Kidney capillary endothelial cell (primary cell): Measurements from ENCODE around the gene SEL1L.
"Not testable (repeated sequence)": the region's sequence is repeated elsewhere in the genome, so short reads cannot be mapped to it uniquely, and the experiment has no call there.

Source experiments
- DNase-seq: peaks from one replicate; pipeline ENCODE4 v3.0.0-alpha.2; 2018; ENCODE audit warnings: low spot score

SEL1L gene

GRCh38 chr14:81474148-81474492, 59.5 kb downstream of the SEL1L start:
- DNase-seq: no peak

GRCh38 chr14:81473456-81474147, 60.1 kb downstream of the SEL1L start:
- no peak for DNase-seq

GRCh38 chr14:81472096-81472800, 61.4 kb downstream of the SEL1L start:
- DNase-seq: no peak

- DNase-seq: no peak
Observed at GRCh38 chr14:81471062-81471461, 62.6 kb downstream of the SEL1L start.

GRCh38 chr14:81470557-81470826, 63.2 kb downstream of the SEL1L start:
- DNase-seq: not testable (repeated sequence)

GRCh38 chr14:81466854-81467253, 66.8 kb downstream of the SEL1L start:
- DNase-seq: no peak

GRCh38 chr14:81465507-81466228, 68.0 kb downstream of the SEL1L start:
- DNase-seq: no peak

GRCh38 chr14:81465003-81465392, 68.7 kb downstream of the SEL1L start:
- not testable (repeated sequence) for DNase-seq

- peak; percentile 70 for DNase-seq
Observed at GRCh38 chr14:81464253-81465002, 69.2 kb downstream of the SEL1L start.

- not testable (repeated sequence) for DNase-seq
Observed at GRCh38 chr14:81462356-81462755, 71.3 kb downstream of the SEL1L start.

- DNase-seq: no peak
Observed at GRCh38 chr14:81459912-81460311, 73.7 kb downstream of the SEL1L start.

- no peak for DNase-seq
Observed at GRCh38 chr14:81458352-81458751, 75.3 kb downstream of the SEL1L start.

GRCh38 chr14:81455390-81455789, 78.3 kb downstream of the SEL1L start:
- DNase-seq: no peak

GRCh38 chr14:81454572-81455218, 79.0 kb downstream of the SEL1L start:
- no peak for DNase-seq

- DNase-seq: peak; percentile 50
Observed at GRCh38 chr14:81453166-81453766, 80.4 kb downstream of the SEL1L start.

- no peak for DNase-seq
Observed at GRCh38 chr14:81452341-81453133, 81.1 kb downstream of the SEL1L start.

- no peak for DNase-seq
Observed at GRCh38 chr14:81450976-81451375, 82.7 kb downstream of the SEL1L start.

- DNase-seq: no peak
Observed at GRCh38 chr14:81450100-81450531, 83.5 kb downstream of the SEL1L start.

- no peak for DNase-seq
Observed at GRCh38 chr14:81449576-81449975, 84.1 kb downstream of the SEL1L start.

GRCh38 chr14:81449114-81449513, 84.5 kb downstream of the SEL1L start:
- DNase-seq: no peak
